Subcutaneous adipose tissue (tissue), 4 donors: Measurements from ENCODE around the gene GMPPB. TPM values are rescaled to one million over a fixed set of nuclear protein-coding genes. Genes with fewer than 3 reads are reported as not detected.

Experiments used
- CTCF ChIP-seq: fragments of 450-650 bp; IDR thresholded peaks from one replicate; pipeline ENCODE4 v1.5.1; 2016; ENCODE audit warnings: low read depth, mild to moderate bottlenecking, control low read depth, antibody characterized with exemption, moderate library complexity
- small RNA-seq: library from RNA; depleted of rRNA; stranded (forward); fragments of <200 nt; gene quantifications from one replicate; pipeline ENCODE3, GENCODE V24; 2016
- total RNA-seq, 4 donors: library from RNA; depleted of rRNA; stranded (reverse); fragments of >200 nt; gene quantifications; one replicate each; pipeline ENCODE4 v1.1.0, GENCODE V29; 2016

Gene GMPPB
- total RNA-seq, 4 donors from 2014 or later, result 11.6 to 16.5 (median 13.7) TPM

GRCh38 chr3:49674497-49674983 is 49.2 kb downstream of the GMPPB start:
- no peak for TF ChIP-seq CTCF

- TF ChIP-seq CTCF, result no peak
Observed at GRCh38 chr3:49673715-49674496, 49.8 kb downstream of the GMPPB start, which contains the start of gene APEH. Gene APEH, plus strand, starts transcription at chr3:49674351. Its CDS starts 51 bp downstream, at chr3:49674402.

GRCh38 chr3:49673121-49673714 is 50.5 kb downstream of the GMPPB start:
- no peak for TF ChIP-seq CTCF

- TF ChIP-seq CTCF, result no peak
Observed at GRCh38 chr3:49671291-49672288, 52.2 kb downstream of the GMPPB start.

- no peak for TF ChIP-seq CTCF
Observed at GRCh38 chr3:49670940-49671290, 52.8 kb downstream of the GMPPB start.

Small RNA genes within 50 kb of the gene (small RNA-seq; reads per million reads assigned to genes)
- gene AMIGO3 (not detected), gene COX6CP14 (not detected)

Other genes starting within 250 kb of the GMPPB start
- gene BSN, start 169.5 kb downstream of the GMPPB start, total RNA-seq, result under 1 TPM in 3 of 4 donors, not detected in 1; under 0.01 to 0.38 (median 0.16) TPM
- 10 to 100 TPM; 40.8 to 65.6 (median 51.3) TPM for gene APEH, start 49.6 kb downstream of the GMPPB start, total RNA-seq
- gene MST1, start 34.5 kb downstream of the GMPPB start, total RNA-seq, result 10 to 100 TPM in 2 of 4 donors, 1 to 10 TPM in 2; 2.1 to 11.5 (median 8.2) TPM
- 10 to 100 TPM; 14.7 to 23.7 (median 19.7) TPM for gene RNF123, start 34.4 kb downstream of the GMPPB start, total RNA-seq
- gene AMIGO3, start 4.3 kb downstream of the GMPPB start, total RNA-seq, result 1 to 10 TPM in 1 of 4 donors, under 1 TPM in 2, not detected in 1; 0.22 to 1.1 (median 0.68) TPM
- gene IP6K1, start 62.6 kb upstream of the GMPPB start, total RNA-seq, result 10 to 100 TPM; 25.1 to 36.7 (median 31.6) TPM
- gene CDHR4, start 75.9 kb upstream of the GMPPB start, total RNA-seq, result not detected
- gene INKA1, start 79.3 kb upstream of the GMPPB start, total RNA-seq, result 1 to 10 TPM; 2.4 to 4.8 (median 3.5) TPM
- gene UBA7, start 90.0 kb upstream of the GMPPB start, total RNA-seq, result 10 to 100 TPM; 16.8 to 65.7 (median 42.7) TPM
- gene TRAIP, start 132.6 kb upstream of the GMPPB start, total RNA-seq, result 1 to 10 TPM in 3 of 4 donors, under 1 TPM in 1; 0.82 to 2.2 (median 2.0) TPM
- gene CAMKV, start 146.0 kb upstream of the GMPPB start, total RNA-seq, result not detected
- gene MST1R, start 179.9 kb upstream of the GMPPB start, total RNA-seq, result 1 to 10 TPM in 1 of 4 donors, under 1 TPM in 2, not detected in 1; 0.44 to 2.8 (median 0.51) TPM
- gene MON1A, start 205.9 kb upstream of the GMPPB start, total RNA-seq, result 1 to 10 TPM; 6.7 to 9.4 (median 7.1) TPM
- 100 to 1,000 TPM in 2 of 4 donors, 10 to 100 TPM in 2; 95.5 to 150 (median 107) TPM for gene RBM6, start 216.2 kb upstream of the GMPPB start, total RNA-seq